ENCODE measurements around the gene NAGLU.

DNA sequence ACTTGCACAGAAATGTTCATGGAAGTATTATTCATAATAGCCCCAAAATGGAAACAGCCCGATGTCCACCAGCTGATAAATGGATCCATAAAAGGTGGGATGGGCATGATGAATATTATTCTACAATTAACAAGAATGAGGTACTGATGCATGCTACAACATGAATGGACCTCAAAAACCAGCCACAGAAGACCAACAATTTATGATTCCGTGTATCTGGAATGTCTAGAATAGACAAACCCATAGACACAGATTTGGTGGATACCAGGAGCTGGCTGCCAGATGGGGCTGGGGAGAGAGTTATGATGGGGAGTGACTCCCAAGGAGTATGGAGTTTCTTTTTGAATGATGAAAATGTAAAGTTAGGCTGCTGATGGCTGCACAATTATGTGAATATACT lies 10.8 kb upstream of the NAGLU start:
- TF ChIP-seq, protein P1, sequence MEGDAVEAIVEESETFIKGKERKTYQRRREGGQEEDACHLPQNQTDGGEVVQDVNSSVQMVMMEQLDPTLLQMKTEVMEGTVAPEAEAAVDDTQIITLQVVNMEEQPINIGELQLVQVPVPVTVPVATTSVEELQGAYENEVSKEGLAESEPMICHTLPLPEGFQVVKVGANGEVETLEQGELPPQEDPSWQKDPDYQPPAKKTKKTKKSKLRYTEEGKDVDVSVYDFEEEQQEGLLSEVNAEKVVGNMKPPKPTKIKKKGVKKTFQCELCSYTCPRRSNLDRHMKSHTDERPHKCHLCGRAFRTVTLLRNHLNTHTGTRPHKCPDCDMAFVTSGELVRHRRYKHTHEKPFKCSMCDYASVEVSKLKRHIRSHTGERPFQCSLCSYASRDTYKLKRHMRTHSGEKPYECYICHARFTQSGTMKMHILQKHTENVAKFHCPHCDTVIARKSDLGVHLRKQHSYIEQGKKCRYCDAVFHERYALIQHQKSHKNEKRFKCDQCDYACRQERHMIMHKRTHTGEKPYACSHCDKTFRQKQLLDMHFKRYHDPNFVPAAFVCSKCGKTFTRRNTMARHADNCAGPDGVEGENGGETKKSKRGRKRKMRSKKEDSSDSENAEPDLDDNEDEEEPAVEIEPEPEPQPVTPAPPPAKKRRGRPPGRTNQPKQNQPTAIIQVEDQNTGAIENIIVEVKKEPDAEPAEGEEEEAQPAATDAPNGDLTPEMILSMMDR (IDR thresholded peaks at IDR 0.05) = no peak
- TF ChIP-seq EZH2 (IDR thresholded peaks at IDR 0.05) = no peak
- TF ChIP-seq EZH2phosphoT487 (IDR thresholded peaks at IDR 0.05) = no peak
